ENCODE results near the gene TLNRD1.

DNA sequence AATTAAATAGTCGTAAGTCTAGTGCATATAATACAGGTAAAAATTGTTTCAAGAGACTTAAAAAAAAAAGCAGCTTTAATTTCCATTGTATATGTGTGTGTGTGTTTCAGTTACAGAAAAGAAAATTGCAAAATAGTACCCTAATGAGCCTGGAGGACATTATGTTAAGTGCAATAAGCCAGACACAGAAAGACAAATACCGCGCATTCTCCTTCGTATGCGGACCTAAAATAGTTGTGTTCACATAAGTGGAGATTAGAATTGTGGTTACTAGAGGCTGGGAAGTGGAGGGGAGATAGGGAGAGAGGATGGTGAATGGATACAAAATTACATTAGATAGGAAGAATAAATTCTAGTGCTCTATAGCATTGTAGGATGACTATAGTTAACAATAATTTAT is 14.7 kb upstream of the TLNRD1 start:
- no peak for TF ChIP-seq CTCF (IDR thresholded peaks at IDR 0.05)
- no peak for TF ChIP-seq POLR2A (IDR thresholded peaks at IDR 0.05)
